ENCODE data around the gene SPDYE3. TPM values are rescaled to one million over a fixed set of nuclear protein-coding genes. Genes with fewer than 3 reads are reported as not detected.
"Not testable (repeated sequence)": the region's sequence is repeated elsewhere in the genome, so short reads cannot be mapped to it uniquely, and the experiment has no call there.

Gene SPDYE3
- total and polyA plus RNA-seq, 8 donors, result not detected

DNA sequence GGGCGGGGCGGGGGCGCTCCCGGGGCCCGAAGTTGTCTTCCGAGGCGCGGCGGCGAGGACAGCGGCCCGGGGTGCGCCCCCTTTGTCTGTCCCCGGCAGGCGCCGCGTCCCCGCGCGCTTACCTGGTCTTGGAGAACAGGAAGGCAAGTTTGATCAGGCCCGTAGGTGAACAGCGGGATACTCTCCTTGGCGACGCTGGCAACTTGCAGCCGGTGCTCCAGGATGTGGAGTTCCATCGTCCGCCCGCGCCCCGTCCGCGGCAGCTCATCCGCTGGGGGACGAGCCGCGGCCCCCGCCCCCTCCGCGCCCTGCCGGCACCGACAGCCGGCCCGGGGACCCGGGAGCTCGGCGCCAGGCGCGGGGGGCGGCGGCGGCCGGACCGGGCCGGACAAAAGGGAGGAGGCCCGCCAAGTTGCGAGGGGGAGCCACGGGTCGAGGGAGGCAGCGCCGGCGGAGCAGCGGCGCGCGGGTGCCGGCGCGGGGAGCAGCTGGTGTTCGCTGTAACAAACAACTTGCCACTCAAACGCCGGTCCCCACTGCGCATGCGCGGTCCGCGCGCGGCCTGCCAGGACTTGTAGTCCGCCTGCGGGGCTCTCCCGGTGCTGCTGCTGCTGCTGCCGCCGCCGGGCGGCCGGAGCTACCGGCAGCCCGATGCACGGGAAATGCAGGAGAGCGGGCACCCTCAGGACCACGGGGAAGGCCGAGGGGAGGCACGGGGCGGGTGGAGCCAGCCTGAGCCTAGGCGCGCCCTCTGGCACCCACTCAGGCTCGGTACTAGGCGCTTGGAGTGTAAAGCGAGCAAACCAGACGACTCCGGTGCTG is 35.6 kb upstream of the SPDYE3 start:
- WGBS, 5 donors, result 0 to 1% (median 1%) methylated on average over 38 to 98 of the region's 101 CpGs

DNA sequence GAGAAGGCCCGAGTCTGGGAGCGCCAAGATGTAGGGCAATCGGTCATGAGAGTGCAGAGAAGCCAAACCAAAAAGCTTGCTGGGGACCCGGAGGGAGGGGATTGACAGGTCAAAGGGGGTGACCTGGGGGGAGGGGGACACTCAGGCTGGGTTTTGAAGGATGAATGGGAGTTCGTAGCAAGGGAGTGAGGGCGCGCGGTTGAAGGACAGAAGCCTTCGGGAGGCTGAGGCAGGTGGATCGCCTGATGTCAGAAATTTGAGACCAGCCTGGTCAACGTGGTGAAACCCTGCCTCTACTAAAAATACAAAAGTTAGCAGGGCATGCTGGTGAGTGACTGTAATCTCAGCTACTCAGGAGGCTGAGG is 35.0 kb upstream of the SPDYE3 start:
- H3K9me3 ChIP-seq; H3K36me3 ChIP-seq; H3K27me3 ChIP-seq; DNase-seq; intact Hi-C loops (cut with DNase I; ENCODE audit: low total_unique reads): not testable (repeated sequence)
- Histone ChIP-seq H3K27ac (peak overlapping the region; percentile 64 to 86 (median 81)), H3K4me3 (peak overlapping the region; percentile 70 to 87 (median 77)), H3K4me1 (peaks cover 7 to 37% (median 28%) of the 10 kb centered on the region in 4 donors)
- WGBS, 5 donors, result 42 to 48% (median 46%) methylated on average over 11 of the region's 11 CpGs

More for the DNA sequence above, 35.6 kb upstream of the SPDYE3 start:
- TF ChIP-seq, protein P1, sequence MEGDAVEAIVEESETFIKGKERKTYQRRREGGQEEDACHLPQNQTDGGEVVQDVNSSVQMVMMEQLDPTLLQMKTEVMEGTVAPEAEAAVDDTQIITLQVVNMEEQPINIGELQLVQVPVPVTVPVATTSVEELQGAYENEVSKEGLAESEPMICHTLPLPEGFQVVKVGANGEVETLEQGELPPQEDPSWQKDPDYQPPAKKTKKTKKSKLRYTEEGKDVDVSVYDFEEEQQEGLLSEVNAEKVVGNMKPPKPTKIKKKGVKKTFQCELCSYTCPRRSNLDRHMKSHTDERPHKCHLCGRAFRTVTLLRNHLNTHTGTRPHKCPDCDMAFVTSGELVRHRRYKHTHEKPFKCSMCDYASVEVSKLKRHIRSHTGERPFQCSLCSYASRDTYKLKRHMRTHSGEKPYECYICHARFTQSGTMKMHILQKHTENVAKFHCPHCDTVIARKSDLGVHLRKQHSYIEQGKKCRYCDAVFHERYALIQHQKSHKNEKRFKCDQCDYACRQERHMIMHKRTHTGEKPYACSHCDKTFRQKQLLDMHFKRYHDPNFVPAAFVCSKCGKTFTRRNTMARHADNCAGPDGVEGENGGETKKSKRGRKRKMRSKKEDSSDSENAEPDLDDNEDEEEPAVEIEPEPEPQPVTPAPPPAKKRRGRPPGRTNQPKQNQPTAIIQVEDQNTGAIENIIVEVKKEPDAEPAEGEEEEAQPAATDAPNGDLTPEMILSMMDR (IDR thresholded peaks at IDR 0.05), result peak in 5 of 7 experiments; percentile 19 to 59 (median 30)
- peak in 1 of 3 donors; percentile 52 for TF ChIP-seq POLR2AphosphoS5 (IDR thresholded peaks at IDR 0.05)
- no peak for TF ChIP-seq EP300 (IDR thresholded peaks at IDR 0.05)
- Histone ChIP-seq H3K4me3 (peak overlapping the region; percentile 70 to 87 (median 77)), H3K27ac (peak overlapping the region; percentile 64 to 86 (median 81)), H3K9me3 (no peaks in the 10 kb centered on the region), H3K27me3 (no peaks in the 10 kb centered on the region), H3K4me1 (peaks cover 7 to 37% (median 28%) of the 10 kb centered on the region in 4 donors), H3K36me3 (no peaks in the 10 kb centered on the region)
- intact Hi-C loops (cut with DNase I; ENCODE audit: low total_unique reads), result no loop called here
- DNase-seq, result peak; percentile 99

DNA sequence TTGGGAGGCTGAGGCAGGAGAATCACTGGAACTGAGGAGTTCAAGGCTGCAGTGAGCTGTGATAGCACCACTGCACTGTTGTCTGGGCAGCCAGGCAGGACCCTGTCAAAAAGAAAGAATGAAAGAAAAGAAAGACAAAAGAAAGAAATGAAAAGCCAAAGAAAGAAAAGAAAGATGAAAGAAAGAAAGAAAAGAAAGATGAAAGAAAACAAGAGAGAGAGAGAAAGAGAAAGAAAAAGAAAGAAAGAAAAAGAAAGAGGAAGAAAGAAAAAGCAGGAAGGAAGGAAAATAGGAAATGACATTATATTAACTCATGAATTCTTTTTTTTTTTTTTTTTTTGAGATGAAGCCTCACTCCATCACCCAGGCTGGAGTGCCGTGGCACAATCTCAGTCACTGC is 32.4 kb upstream of the SPDYE3 start:
- DNase-seq, result no peak
- intact Hi-C loops (cut with DNase I; ENCODE audit: low total_unique reads), result no loop called here
- Histone ChIP-seq H3K4me3 (no peak overlapping the region), H3K27me3 (no peaks in the 10 kb centered on the region), H3K9me3 (no peaks in the 10 kb centered on the region), H3K4me1 (peaks cover 3 to 21% (median 19%) of the 10 kb centered on the region in 4 donors), H3K27ac (no peak overlapping the region), H3K36me3 (no peaks in the 10 kb centered on the region)
- TF ChIP-seq POLR2A (IDR thresholded peaks at IDR 0.05) (no peak), POLR2AphosphoS5 (IDR thresholded peaks at IDR 0.05) (no peak), EP300 (IDR thresholded peaks at IDR 0.05) (no peak)
- TF ChIP-seq, protein P1 (IDR thresholded peaks at IDR 0.05), result no peak
- 63 to 90% (median 79%) methylated on average over 1 of the region's 1 CpG for WGBS, 5 donors

DNA sequence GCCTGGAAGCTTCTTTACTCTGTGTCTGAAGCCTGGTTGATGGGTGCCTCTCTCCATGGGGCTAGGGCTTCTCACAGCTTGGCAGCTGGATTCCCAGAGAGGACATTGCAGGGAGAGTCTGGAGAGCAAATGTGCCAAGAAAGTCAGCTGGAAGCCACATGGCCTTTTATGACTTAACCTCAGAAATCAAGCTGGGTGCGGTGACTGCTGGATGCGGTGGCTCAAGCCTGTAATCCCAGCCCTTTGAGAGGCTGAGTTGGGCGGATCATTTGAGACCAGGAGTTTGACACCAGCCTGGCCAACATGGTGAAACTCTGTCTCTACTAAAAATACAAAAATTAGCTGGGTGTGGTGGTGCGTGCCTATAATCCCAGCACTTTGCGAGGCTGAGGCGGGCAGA is 31.4 kb upstream of the SPDYE3 start:
- H3K27me3 ChIP-seq; H3K4me3 ChIP-seq; DNase-seq; H3K27ac ChIP-seq; H3K36me3 ChIP-seq; H3K9me3 ChIP-seq; intact Hi-C loops (cut with DNase I; ENCODE audit: low total_unique reads): not testable (repeated sequence)
- WGBS, 5 donors, result 89 to 100% (median 97%) methylated on average over 2 to 6 of the region's 6 CpGs
- H3K4me1 ChIP-seq, result peaks cover 3 to 12% (median 11%) of the 10 kb centered on the region in 4 donors

DNA sequence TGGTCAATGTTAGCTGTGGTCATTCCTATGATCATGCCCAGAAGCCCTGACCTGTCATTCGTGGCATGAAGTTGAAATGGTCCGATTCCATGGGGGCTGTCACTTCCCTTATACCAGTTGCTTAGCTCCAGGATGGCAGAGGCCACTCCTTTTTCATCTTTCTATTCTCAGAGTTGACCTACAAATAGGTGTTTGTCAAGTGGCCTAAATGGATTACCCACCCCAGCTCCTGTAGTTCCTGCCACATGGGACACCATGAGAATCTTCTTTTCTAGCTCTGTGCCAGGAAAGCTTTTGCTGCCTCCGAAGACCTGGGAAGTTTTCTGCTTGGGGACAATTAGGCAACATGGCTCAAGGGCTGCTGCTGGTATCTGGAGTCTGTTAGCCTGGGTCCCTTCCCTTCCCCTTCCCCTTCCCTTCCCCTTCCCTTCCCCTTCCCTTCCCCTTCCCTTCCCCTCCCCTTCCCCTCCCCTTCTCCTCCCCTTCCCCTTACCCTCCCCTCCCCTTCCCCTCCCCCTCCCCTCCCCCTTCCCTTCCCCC is 25.4 kb upstream of the SPDYE3 start:
- H3K9me3 ChIP-seq; H3K27ac ChIP-seq; H3K4me3 ChIP-seq; H3K36me3 ChIP-seq; H3K4me1 ChIP-seq; H3K27me3 ChIP-seq; intact Hi-C loops (cut with DNase I; ENCODE audit: low total_unique reads); DNase-seq: not testable (repeated sequence)
- WGBS, 5 donors, result 85 to 93% (median 90%) methylated on average over 3 of the region's 3 CpGs

DNA sequence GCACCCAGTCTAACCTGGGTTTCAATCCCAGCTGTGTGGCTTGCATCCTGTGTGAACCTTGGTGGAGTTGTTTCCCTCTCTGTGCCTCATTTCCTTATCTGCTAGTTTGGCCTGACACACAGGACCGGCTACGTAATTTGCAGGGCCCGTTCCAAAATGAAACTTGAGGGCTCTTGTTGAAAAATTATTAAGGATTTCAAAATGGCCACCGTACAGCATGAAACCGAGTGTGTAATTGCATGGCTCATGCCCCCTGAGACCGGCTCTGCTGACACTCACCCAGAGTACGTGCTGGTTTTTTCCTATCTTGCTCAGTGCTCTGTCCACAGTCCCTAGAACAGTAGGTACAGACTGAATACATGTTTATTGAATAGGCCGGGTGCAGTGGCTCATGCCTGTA is 24.4 kb upstream of the SPDYE3 start:
- H3K4me1 ChIP-seq; H3K9me3 ChIP-seq; H3K36me3 ChIP-seq; H3K4me3 ChIP-seq; H3K27me3 ChIP-seq; intact Hi-C loops (cut with DNase I; ENCODE audit: low total_unique reads); DNase-seq; H3K27ac ChIP-seq: not testable (repeated sequence)
- 89 to 97% (median 92%) methylated on average over 6 to 8 of the region's 8 CpGs for WGBS, 5 donors

DNA sequence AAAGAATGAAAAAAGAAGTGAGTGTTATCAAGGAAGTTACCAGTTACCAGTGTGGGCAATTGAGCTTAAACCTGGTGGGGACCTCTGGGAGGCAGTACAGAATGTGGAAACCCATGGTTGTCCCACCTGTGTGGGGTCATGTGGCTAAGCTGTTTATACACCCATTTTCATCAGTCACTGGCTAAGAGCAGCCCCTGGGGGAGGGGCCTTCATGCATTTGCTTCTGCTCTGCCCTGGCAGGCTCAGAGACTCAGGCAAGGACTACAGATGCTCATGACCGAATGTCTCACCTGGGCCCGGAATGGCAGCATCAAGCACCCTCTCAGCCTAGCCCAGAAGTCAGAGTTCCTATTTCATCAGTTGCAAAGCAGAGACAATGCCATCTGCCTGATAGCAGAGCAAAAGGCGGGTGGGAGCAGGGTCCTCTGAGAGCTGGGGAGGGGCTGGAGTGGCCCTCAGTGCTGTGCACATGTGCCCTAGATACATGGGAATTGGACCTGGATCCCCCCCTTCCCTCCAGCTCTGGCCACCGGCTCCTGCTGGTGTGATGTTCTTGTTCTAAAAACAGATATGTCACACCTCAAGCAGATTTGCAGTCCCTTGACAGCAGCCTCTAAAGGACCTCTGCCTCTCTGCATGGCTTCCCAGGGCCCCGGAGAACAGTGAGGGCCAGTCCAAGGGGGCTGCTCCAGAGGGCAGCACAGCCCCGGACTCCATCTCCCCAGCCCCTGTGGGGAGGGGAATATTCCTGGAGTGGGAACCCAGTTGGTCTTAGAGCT is 20.1 kb upstream of the SPDYE3 start:
- DNase-seq; H3K27me3 ChIP-seq; H3K4me1 ChIP-seq; H3K9me3 ChIP-seq; H3K27ac ChIP-seq; H3K36me3 ChIP-seq; H3K4me3 ChIP-seq; intact Hi-C loops (cut with DNase I; ENCODE audit: low total_unique reads): not testable (repeated sequence)
- 82 to 90% (median 88%) methylated on average over 4 to 6 of the region's 6 CpGs for WGBS, 5 donors

DNA sequence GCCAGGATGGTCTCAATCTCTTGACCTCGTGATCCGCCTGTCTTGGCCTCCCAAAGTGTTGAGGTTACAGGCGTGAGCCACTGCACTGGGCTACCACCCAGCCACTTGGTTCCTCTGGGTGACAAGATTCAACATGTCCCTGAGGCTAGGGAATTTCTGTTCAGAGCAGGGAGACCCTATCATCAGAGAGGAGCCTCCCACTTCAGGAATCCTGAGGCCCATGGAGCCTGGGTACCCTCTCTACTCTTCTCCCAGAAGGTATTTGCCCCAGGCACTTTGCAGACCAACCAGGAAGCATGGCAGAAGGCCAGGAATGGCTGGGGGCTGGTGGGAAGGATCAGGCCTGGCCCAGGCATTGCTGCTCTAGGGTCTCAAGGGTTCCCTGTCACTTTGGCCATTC is 19.2 kb upstream of the SPDYE3 start:
- H3K27ac ChIP-seq; H3K27me3 ChIP-seq; H3K4me3 ChIP-seq; intact Hi-C loops (cut with DNase I; ENCODE audit: low total_unique reads); DNase-seq; H3K9me3 ChIP-seq; H3K36me3 ChIP-seq; H3K4me1 ChIP-seq: not testable (repeated sequence)
- 92 to 100% (median 96%) methylated on average over 3 of the region's 3 CpGs for WGBS, 5 donors

DNA sequence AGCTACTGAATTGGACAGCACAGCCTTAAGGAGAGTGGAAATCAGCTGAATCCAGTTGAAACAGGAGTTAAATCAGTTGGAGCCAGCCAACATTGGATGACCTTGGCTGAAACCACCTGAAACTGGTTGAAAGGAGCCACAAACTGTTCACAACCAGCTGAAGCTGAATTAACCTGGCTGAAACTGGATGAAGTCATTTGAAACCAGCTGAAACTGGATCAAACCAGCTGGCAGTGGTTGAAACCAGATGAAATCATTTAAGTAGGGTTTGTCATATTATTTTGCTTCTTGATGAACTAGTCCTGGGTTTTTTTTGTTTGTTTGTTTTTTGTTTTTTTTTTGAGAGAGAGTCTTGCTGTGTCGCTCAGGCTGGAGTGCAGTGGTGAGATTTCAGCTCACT is 15.3 kb upstream of the SPDYE3 start:
- H3K36me3 ChIP-seq; intact Hi-C loops (cut with DNase I; ENCODE audit: low total_unique reads); H3K27me3 ChIP-seq; H3K27ac ChIP-seq; H3K4me1 ChIP-seq; DNase-seq; H3K9me3 ChIP-seq; H3K4me3 ChIP-seq: not testable (repeated sequence)
- WGBS, 5 donors, result 88 to 100% (median 95%) methylated on average over 1 of the region's 1 CpG

Data from stomach (tissue), 9 donors.